ENCODE measurements around the gene MLC1.

The MLC1 gene

DNA sequence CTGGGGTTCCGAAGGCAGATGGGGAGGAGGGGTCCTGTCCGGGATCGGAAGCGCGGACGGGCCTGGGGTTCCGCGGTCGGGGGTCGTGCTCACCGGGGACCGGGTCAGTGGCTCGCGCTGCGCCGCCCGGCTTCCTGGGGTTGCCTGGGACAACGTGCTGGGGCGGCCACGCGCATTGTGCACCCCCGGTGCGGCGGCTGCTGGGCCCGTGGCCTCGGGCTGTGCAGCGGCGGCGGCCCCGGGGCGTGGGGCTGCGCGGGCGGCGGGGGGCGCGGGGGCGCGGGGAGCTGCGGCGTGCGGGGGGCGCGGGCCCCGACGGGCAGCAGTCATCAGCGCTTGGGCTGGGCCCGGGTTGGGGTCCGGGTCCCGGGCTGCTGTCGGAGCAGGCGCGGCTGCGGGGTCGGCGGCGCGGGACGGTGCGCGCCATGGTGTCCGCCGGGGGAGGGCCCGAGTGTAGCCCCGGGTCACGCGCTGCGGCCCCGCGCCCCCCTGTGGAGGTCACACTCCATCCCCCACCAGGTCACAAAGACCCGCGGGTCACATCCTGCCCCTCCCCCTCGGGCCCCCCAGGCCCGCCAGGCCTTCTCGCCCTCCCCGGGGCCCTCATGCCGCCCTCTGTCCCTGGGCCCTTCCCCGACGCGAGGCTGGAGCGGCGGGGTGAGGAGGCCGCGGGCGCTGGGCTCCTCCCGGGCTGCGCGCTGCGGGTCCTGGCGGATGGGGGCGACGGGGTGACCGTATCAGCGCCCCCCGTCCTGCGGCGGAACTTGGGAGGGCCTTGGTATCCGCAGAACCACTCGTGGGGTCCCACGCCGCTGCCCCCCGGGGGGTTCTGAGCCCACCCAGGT is 26.9 kb downstream of the MLC1 start, which contains the start of gene TTLL8:
Gene TTLL8 (minus strand): TSS at position 238 of the 845 bp plus-strand sequence.
- no peak for DNase-seq (ENCODE audit: low read depth)

GRCh38 chr22:50057278-50058060 is 27.8 kb downstream of the MLC1 start:
- DNase-seq (ENCODE audit: low read depth) = no peak

- DNase-seq (ENCODE audit: low read depth) = no peak
Observed at GRCh38 chr22:50056214-50056972, 28.8 kb downstream of the MLC1 start.

GRCh38 chr22:50053861-50054260 is 31.4 kb downstream of the MLC1 start:
- no peak for DNase-seq (ENCODE audit: low read depth)

- no peak for DNase-seq (ENCODE audit: low read depth)
Observed at GRCh38 chr22:50051930-50052329, 33.3 kb downstream of the MLC1 start.

GRCh38 chr22:50049299-50050195 is 35.7 kb downstream of the MLC1 start:
- no peak for DNase-seq (ENCODE audit: low read depth)

DNA sequence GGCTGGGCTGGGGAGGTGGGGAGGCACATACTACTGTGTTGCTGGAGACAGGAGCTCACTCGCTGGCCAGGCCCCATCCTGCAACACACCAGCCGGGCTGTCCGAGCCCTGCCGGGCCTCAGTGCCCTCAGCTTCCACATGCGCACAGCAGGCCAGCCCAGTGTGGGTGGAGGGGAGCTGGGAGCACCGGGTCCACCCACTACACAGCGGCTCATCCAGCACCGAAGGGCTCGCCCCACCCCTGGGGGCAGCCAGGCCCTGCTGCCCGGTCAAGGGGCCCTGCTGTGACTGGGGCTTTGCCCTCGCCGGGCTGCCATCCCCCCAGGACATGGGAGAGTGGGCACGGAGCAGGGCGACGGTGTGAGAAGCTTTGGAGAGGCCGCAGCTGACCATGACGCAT is 36.4 kb downstream of the MLC1 start:
- DNase-seq (ENCODE audit: low read depth) = no peak

DNA sequence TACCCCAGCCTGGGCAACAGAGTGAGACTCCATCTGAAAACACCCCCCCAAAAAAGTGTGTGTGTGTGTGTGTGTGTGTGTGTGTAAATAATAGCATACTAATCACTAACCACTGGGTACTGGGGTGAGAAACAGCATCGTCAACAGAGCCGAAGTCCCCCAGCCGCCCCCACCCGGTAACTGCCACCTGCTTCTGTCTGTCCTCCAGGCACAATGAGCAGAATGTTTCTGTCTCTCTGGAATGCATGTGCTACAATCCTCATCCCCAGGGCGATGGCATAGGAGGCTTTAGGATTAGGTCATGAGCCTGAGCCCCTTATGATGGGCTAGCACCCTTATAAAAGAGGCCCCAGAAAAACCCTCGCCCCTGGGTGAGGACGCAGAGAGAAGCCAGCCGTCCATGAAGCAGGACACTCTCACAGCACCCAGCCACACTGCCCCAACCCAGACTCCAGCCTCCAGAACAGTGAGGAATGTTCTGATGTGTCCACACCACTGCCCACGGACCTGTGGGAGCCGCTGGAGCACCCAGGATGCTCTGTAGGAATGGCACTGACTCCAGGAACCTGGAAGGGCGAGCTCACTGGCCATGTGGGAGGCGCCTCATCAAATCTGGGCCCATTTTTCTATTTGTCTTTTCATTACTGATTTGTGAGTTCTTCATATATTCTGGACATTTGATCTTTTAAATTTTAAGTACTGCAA is 37.0 kb downstream of the MLC1 start:
- no peak for DNase-seq (ENCODE audit: low read depth)

DNA sequence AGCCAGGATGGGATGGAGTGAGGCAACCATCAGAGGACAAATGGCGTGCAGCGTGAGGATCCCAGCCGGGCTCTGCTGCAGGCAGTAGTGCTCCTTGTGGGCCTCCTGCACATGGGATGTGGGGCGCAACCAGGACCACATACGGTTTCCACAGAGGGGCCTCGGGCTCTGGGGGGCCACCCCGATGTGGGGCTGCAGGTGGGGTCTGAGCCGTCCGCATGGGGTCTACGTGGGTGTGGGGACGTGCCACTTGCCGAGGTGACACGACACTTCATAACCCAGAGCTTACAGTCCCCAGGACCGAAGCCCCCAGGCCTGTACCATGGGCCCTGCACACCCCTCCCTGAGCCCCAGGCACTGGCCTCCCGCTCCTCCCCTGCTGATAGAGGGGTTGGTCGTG is 37.9 kb downstream of the MLC1 start:
- no peak for DNase-seq (ENCODE audit: low read depth)

DNA sequence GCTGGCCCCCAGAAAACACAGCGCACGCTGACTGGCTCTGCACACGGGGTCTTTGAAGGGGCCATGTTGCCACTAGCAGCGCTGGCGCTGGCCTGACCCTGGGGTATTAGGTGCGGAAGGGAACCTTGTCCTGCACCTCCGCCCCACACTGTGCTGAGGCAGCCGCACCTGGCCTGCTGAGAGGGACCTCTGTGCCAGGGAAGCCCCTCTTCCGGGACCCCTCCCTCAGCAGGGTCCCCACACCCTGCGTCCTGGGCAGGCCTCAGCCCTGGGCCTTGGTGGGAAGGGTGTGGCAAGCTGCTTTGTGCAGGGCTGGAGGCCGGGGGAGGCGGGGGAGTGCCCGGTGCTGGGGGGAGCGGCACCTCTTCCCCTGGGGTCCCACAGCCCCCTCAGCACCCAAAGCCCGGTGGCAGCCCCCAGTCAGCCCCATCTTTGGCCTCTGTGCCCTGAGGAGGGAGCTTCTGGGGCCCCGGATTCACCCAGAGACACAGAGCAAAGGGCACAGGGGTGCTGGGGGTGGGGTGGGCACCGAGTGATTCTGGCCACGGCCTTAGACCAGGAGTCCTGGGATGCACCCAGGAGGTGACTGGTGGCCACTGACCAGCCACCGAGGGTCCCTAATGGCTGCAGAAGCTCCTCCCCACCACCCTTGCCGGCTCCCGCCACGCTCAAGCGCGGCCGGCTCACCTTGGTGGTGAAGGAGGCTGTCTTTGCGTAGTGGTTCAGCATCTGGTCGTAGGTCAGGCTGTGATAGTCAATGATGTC is 38.6 kb downstream of the MLC1 start:
- no peak for DNase-seq (ENCODE audit: low read depth)

GRCh38 chr22:50046019-50046415 is 39.2 kb downstream of the MLC1 start:
- no peak for DNase-seq (ENCODE audit: low read depth)

- DNase-seq (ENCODE audit: low read depth) = no peak
Observed at GRCh38 chr22:50045211-50046018, 39.8 kb downstream of the MLC1 start.

GRCh38 chr22:50044485-50045118 is 40.6 kb downstream of the MLC1 start:
- no peak for DNase-seq (ENCODE audit: low read depth)

- DNase-seq (ENCODE audit: low read depth) = no peak
Observed at GRCh38 chr22:50041361-50042065, 43.7 kb downstream of the MLC1 start.

- DNase-seq (ENCODE audit: low read depth) = no peak
Observed at GRCh38 chr22:50040717-50041116, 44.5 kb downstream of the MLC1 start.

DNA sequence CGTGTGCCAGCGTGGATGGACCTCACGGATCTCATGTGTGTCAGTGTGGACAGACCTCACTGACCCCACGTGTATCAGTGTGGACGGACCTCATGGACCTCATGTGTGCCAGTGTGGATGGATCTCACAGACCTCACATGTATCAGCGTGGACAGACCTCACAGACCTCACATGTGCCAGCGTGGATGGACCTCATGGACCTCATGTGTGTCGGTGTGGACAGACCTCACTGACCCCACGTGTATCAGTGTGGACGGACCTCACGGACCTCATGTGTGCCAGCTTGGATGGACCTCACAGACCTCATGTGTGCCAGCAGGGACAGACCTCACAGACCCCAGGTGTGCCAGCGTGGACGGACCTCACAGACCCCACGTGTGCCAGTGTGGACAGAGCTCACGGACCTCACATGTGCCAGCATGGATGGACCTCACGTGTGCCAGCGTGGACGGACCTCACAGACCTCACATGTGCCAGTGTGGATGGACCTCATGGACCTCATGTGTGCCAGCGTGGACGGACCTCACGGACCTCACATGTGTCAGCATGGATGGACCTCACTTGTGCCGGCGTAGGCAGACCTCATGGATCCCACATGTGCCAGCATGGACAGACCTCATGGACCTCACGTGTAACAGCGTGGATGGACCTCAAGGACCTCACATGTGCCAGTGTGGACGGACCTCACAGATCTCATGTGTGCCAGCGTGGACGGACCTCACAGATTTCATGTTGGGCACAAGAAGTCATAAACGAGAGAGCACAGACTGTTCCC is 45.4 kb downstream of the MLC1 start:
- no peak for DNase-seq (ENCODE audit: low read depth)
